Peyer's patch (tissue), 4 donors: ENCODE results near the gene ENHO. TPM values are rescaled to one million over a fixed set of nuclear protein-coding genes. Genes with fewer than 3 reads are reported as not detected.
A peak's percentile ranks its signal among the peaks of the same experiment; 100 is the strongest.
"Not testable (repeated sequence)": the region's sequence is repeated elsewhere in the genome, so short reads cannot be mapped to it uniquely, and the experiment has no call there.

ENCODE experiments used
- DNase-seq, 3 donors: peaks; one replicate each; pipeline ENCODE4 v3.0.0-alpha.2; 2017 to 2019
- H3K27ac ChIP-seq, 4 donors: fragments of 200-600 bp; sonication (generic); one replicate each; pipeline ENCODE4 v1.5.1; 2016 to 2019
- H3K27me3 ChIP-seq, 2 donors: fragments of 200-600 bp; sonication (generic); one replicate each; pipeline ENCODE4 v1.5.1; 2019
- H3K36me3 ChIP-seq, 3 donors: fragments of 200-600 bp; sonication (generic); one replicate each; pipeline ENCODE4 v1.5.1; 2016 to 2019
- H3K4me1 ChIP-seq, 4 donors: fragments of 200-600 bp; sonication (generic); one replicate each; pipeline ENCODE4 v1.5.1; 2016 to 2019
- H3K4me3 ChIP-seq, 4 donors: fragments of 200-600 bp; sonication (generic); 1 replicate in 3 of 4; 2 replicates in 1 of 4; pipeline ENCODE4 v1.5.1; 2016 to 2019; ENCODE audit warnings: mild to moderate bottlenecking in 1 of 4
- H3K9me3 ChIP-seq, 4 donors: fragments of 200-600 bp; sonication (generic); one replicate each; pipeline ENCODE4 v1.5.1; 2016 to 2019; ENCODE audit warnings: mild to moderate bottlenecking in 1 of 4
- CTCF ChIP-seq, 6 experiments: fragments of 450-650 bp in 4 of 6; fragments of 200-600 bp in 2 of 6; sonication (generic) in 1 of 6; IDR thresholded peaks; one replicate each; pipeline ENCODE4 v1.5.1; 2017 to 2019; ENCODE audit warnings: antibody characterized with exemption in 6 of 6, mild to moderate bottlenecking in 3 of 6, moderate library complexity in 1 of 6
- POLR2A ChIP-seq, 2 donors: fragments of 450-650 bp; IDR thresholded peaks; one replicate each; pipeline ENCODE4 v1.5.1; 2017; ENCODE audit warnings: antibody characterized with exemption in 2 of 2, mild to moderate bottlenecking in 2 of 2, moderate library complexity in 2 of 2
- total RNA-seq, 4 donors: library from RNA; depleted of rRNA; stranded (reverse); fragments of >200 nt; gene quantifications; one replicate each; pipeline ENCODE4 v1.1.0, GENCODE V29; 2016

ENHO gene
- total RNA-seq, 4 donors from 2014 or later = 1.8 to 3.3 TPM; not detected in 2

GRCh38 chr9:34540827-34541226 lies 18.0 kb upstream of the ENHO start:
- Histone ChIP-seq H3K27ac (no peak overlapping the region), H3K4me3 (no peak overlapping the region), H3K36me3 (no peaks in the 10 kb centered on the region), H3K27me3 (no peaks in the 10 kb centered on the region), H3K4me1 (no peaks in the 10 kb centered on the region), H3K9me3 (no peaks in the 10 kb centered on the region)
- TF ChIP-seq POLR2A (IDR thresholded peaks at IDR 0.05) (no peak), CTCF (IDR thresholded peaks at IDR 0.05) (no peak)
- DNase-seq = no peak

GRCh38 chr9:34536685-34537084 lies 13.9 kb upstream of the ENHO start:
- Histone ChIP-seq H3K27me3 (no peaks in the 10 kb centered on the region), H3K4me3 (no peak overlapping the region), H3K36me3 (no peaks in the 10 kb centered on the region), H3K4me1 (no peaks in the 10 kb centered on the region), H3K27ac (no peak overlapping the region), H3K9me3 (peaks cover 0 to 2% (median 0%) of the 10 kb centered on the region in 4 donors)
- no peak for DNase-seq
- TF ChIP-seq CTCF (IDR thresholded peaks at IDR 0.05) (no peak), POLR2A (IDR thresholded peaks at IDR 0.05) (no peak)

- not testable (repeated sequence) for H3K27ac ChIP-seq, H3K4me3 ChIP-seq, H3K9me3 ChIP-seq, H3K36me3 ChIP-seq, H3K4me1 ChIP-seq, DNase-seq, H3K27me3 ChIP-seq
Measured at GRCh38 chr9:34532041-34532440, 9.3 kb upstream of the ENHO start.

- H3K9me3 ChIP-seq = no peaks in the 10 kb centered on the region
- H3K36me3 ChIP-seq = no peaks in the 10 kb centered on the region
- no peak overlapping the region for H3K4me3 ChIP-seq
- no peak overlapping the region for H3K27ac ChIP-seq
- no peak for DNase-seq
- H3K27me3 ChIP-seq = no peaks in the 10 kb centered on the region
- peaks cover 0 to 12% (median 5%) of the 10 kb centered on the region in 4 donors for H3K4me1 ChIP-seq
- TF ChIP-seq POLR2A (IDR thresholded peaks at IDR 0.05) = no peak
- TF ChIP-seq CTCF (IDR thresholded peaks at IDR 0.05) = no peak
Measured at GRCh38 chr9:34526026-34526425, 3.2 kb upstream of the ENHO start.

- no peak overlapping the region for H3K4me3 ChIP-seq
- peaks cover 0 to 12% (median 5%) of the 10 kb centered on the region in 4 donors for H3K4me1 ChIP-seq
- H3K27me3 ChIP-seq = no peaks in the 10 kb centered on the region
- H3K27ac ChIP-seq = no peak overlapping the region
- no peaks in the 10 kb centered on the region for H3K36me3 ChIP-seq
- no peak for DNase-seq
- H3K9me3 ChIP-seq = no peaks in the 10 kb centered on the region
- no peak for TF ChIP-seq CTCF (IDR thresholded peaks at IDR 0.05)
- TF ChIP-seq POLR2A (IDR thresholded peaks at IDR 0.05) = no peak
Measured at GRCh38 chr9:34524349-34524748, 1.6 kb upstream of the ENHO start.

GRCh38 chr9:34522091-34522887 lies 501 bp downstream of the ENHO start:
- no peak for TF ChIP-seq CTCF (IDR thresholded peaks at IDR 0.05)
- H3K4me1 ChIP-seq = peaks cover 0 to 12% (median 5%) of the 10 kb centered on the region in 4 donors
- peak in 1 of 3 donors; percentile 51 for DNase-seq
- H3K27ac ChIP-seq = peak overlapping the region in 3 of 4 donors; percentile 3 to 27 (median 17)
- H3K27me3 ChIP-seq = no peaks in the 10 kb centered on the region
- no peaks in the 10 kb centered on the region for H3K9me3 ChIP-seq
- H3K36me3 ChIP-seq = no peaks in the 10 kb centered on the region
- peak overlapping the region; percentile 35 to 64 (median 50) for H3K4me3 ChIP-seq
